NCI-H345 (cell line): ENCODE measurements around the gene FPGS.

Source experiments
- DNase-seq: peaks from one replicate; lab custom pipeline; 2025; lab: John Stamatoyannopoulos, UW

Gene FPGS

GRCh38 chr9:127860779-127861178, 58.1 kb downstream of the FPGS start:
- no peak for DNase-seq

DNA sequence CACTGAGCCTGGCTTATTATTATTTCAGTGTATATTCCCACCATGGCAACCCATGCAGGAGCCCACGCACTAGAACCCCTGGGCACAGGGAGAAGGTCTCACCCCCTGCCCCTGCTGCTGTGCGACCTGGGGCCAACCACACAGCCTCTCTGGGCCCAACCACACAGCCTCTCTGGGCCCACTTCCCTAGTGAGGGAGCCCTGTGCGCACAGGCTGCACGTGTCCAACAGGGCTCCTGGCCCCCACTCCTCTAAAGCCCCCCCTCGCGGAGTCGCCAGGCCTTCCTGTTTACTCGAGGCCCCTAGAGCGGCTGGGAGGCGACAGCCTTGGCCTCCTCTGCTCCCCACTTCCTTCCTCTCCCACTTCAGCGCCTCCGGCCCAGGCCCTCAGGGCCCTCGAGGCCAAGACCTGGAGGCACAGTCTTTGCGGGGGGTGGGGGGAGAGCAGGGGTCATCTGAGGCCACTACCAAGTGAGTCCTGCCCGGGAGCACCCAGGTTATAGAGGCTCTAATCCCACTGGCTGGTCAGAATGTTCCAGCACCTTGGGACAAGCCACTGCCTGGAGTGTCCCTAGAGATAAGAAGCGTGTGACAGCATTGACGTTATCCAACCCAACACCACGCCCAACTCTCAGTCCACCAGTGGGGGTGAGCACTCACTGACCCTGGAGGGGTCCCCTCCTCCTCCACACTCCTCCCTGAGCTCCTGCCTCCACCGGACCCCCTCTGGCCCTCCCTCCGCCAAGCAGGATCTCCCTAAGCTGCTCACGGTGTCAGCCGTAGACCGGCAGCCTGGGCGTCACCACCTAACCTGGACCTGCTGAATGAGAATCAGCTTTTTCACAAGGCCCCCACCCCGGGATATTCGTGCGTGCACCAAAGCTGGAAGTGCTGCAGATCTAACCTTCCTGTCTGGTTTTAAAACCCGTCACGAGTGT, 59.7 kb downstream of the FPGS start:
- no peak for DNase-seq

GRCh38 chr9:127863191-127863621, 60.5 kb downstream of the FPGS start:
- no peak for DNase-seq
